GM10266 (cell line): ENCODE measurements around the gene TNFAIP2.
"Not testable (repeated sequence)": the region's sequence is repeated elsewhere in the genome, so short reads cannot be mapped to it uniquely, and the experiment has no call there.

ENCODE experiments used
- DNase-seq: peaks from one replicate; pipeline ENCODE4 v3.0.0; 2012; ENCODE audit errors: extremely low spot score
- CTCF ChIP-seq: IDR thresholded peaks from 2 replicates; pipeline ENCODE4 v1.5.1; 2012; ENCODE audit warnings: mild to moderate bottlenecking, low read depth; ENCODE audit not compliant: control insufficient read depth, insufficient read depth; ENCODE audit errors: missing control alignments

TNFAIP2 gene

DNA sequence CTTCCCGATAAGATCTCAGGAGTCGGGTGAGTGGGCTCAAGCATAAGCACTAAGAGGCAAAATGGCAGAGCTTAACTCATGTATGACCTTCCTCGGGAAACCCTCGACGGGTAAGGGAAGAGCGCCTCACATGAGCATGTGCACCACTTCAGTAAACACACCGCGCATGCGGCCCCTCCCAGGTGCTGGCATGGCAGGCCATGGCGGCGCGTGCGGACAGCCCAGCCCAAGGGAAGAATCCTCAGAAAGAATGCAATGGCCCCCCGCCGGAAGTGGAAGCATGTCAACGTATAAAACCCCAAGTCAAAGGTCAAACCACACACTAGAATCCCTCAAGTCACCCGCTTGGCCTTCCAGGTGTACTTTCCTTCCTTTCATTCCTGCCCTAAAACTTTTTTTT lies 6.6 kb upstream of the TNFAIP2 start:
- DNase-seq = no peak
- no peak for TF ChIP-seq CTCF

- not testable (repeated sequence) for DNase-seq
Observed at GRCh38 chr14:103117499-103117898, 5.8 kb upstream of the TNFAIP2 start.

- TF ChIP-seq CTCF = no peak
- no peak for DNase-seq
Observed at GRCh38 chr14:103118018-103118662, 5.1 kb upstream of the TNFAIP2 start.

DNA sequence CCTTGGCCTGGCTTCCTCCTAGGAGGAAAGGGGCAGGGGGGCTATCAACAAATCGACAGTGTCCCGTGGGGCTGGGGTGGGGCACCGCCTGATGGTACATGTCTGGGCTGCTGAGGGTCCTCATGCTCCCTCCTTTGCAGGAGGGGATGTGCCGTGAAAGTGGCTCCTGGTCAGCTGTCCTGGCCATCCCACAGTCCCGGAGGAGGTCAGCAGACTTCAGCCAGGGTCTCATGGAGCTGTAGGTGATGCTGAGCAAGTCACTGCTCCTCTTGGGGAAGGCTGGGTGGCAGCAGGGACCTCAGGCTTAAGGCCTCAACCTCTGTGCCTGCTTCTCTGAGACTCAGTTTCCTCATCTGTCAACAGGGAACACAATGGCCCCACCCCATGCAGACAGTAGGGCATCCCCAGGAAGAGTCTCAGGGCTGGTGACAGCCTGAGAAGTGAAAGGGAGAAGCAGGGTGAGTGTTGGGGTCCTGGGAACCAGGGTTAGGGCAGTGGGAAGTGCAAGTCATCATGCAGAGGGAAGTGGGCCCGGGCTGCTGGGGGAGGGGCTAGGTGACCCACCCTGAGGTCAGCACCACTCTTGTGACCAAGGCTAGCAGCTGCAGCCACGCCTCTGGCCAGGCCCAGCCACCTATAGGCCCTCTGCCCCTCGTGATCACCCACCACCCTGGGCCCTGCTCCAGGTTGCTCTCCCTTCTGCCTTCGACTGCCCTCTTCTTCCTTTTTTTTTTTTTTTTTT lies 4.4 kb upstream of the TNFAIP2 start:
- DNase-seq = no peak
- TF ChIP-seq CTCF = no peak

DNA sequence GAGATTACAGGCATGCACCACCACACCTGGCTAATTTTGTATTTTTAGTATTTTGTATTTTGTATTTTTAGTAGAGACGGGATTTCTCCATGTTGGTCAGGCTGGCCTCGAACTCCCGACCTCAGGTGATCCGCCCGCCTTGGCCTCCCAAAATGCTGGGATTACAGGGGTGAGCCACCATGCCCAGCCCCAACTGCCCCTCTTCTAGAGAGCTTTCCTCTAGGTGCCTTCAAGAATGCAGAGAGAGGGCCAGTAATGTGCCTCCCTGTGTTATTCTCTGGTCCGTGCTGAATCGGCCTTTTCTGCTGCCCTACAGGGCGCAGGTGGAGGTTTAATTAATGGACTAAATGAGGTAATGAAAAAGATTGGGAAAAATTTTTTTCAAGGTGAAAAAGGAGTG lies 3.7 kb upstream of the TNFAIP2 start:
- DNase-seq = not testable (repeated sequence)

DNA sequence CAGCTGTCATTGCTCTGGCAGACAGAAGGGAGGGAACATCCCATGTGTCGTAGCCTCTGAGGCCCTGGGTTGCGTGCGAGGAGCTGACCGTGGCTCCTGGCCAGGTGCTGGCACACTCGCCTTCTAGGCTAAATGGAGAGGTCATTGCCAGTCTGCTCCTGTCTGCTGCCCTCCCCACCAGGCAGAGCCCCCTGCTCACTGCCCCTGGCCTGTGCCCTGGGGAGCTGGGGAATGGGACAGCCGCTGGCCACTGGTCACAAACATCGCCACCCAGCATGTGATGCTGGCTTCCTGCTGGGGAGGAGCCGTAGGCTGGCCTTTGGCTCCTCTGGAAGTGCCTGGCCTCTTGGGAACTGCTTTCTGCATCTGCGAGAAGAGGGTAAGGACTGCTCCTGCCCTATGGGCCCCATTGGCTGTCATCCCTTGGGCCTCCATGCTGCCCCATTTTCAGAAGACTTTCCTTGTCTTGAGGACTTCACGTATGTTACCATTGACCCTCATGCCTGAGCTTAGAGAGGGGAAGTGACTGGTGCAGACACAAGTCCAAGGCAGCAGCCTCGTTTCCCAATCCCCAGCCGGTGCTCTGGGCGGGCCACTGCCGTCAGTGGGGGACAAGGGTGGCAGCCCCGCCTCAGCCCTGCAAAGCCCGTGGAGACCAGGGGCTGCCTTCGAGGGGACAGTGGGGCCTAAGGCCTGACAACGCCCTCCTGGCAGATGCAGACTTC lies 2.0 kb upstream of the TNFAIP2 start:
- no peak for TF ChIP-seq CTCF
- no peak for DNase-seq

DNA sequence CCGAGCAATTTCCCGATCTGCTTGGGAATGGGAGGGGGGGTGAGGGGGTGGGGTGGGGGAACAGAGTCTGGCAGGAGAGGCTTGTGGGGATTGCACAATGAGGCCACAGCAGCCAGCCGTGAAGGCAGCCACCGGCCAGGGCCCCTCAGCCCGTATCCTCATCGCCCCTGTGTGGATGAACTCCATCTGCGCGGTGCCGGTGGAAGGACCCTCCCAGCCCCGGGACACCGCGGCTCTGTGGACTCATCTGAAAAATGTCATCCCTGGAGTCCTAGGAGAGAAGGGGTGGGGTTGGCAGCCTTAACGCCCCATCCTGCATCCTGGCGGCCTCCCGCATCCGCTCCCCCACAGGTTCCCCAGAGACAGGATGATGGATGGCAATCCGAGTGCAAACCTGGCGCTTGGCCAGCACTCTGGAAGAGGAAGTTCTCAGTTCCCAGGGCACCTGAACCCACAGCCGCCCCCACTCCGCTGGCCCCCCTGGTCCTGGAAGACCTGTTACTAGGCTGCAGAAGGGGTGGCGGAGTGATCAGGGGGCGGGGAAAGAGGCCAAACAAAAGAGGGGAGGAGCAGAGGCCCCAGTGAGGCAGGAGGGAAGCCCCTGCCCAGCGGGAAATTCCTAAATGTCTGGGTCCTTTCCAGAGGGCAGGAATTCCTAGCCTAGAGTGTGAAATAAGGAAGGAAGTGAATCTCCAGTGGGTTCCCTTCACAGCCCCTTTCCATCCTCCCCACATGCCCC lies 1.2 kb upstream of the TNFAIP2 start:
- peak; percentile 69 for DNase-seq
- TF ChIP-seq CTCF = no peak

GRCh38 chr14:103122585-103122946 lies 695 bp upstream of the TNFAIP2 start:
- DNase-seq = no peak
- no peak for TF ChIP-seq CTCF
